Epithelial cell of esophagus (primary cell): ENCODE data around the gene DCX.

ENCODE experiments used
- DNase-seq: peaks from one replicate; pipeline ENCODE4 v3.0.0; 2010; ENCODE audit warnings: low read depth
- H3K4me3 ChIP-seq: 2 replicates; pipeline ENCODE4 v1.5.1; 2011; ENCODE audit warnings: mild to moderate bottlenecking, low read length, control low read depth
- CTCF ChIP-seq: IDR thresholded peaks from 2 replicates; pipeline ENCODE4 v1.5.1; 2011; ENCODE audit warnings: low read depth, mild to moderate bottlenecking, low read length, control low read depth, inconsistent platforms; ENCODE audit not compliant: insufficient read depth; ENCODE audit errors: missing control alignments

DCX gene

GRCh38 chrX:111376897-111377578 lies 35.0 kb downstream of the DCX start:
- no peak for DNase-seq
- no peak overlapping the region for H3K4me3 ChIP-seq
- no peak for TF ChIP-seq CTCF

DNA sequence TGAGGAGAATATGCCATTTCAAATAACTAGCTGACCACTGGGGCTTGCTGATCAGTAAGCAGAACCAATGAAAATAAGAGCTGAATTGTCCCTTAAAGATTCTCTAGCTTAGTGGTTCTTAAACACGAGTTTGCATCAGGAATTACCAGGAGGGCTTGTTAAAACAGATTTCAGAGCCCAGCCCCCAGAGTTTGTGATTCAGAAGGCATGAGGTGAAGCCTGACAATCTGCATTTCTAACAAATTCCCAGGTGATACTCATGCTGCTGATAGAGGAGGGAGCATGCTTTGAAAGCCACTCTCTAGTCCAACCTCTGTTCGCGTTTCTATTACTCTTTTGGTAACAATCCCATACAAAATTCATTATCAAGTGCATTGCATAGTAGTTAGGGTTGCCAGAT lies 35.5 kb downstream of the DCX start:
- no peak for DNase-seq
- no peak overlapping the region for H3K4me3 ChIP-seq
- no peak for TF ChIP-seq CTCF

DNA sequence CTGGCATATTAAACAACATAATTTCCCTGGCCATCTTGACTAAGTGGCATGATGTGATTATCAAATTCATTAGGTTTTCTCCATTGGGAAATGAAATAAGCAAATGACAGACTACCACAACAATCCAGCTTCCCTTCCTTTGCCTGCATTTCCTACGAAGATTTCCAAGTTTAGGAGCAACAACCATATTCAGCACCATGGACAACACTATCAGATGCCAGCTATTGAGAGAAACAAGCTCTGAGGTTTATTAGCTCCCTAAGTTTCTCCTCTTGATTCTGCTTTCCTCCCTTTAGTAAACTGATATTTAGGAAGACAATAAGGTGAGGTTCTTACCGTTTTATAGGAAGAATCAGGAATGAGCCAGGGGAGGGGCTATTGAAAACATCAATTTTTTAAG lies 36.2 kb downstream of the DCX start:
- peak; percentile 18 for DNase-seq
- no peak for TF ChIP-seq CTCF
- H3K4me3 ChIP-seq: no peak overlapping the region

- TF ChIP-seq CTCF: no peak
- no peak for DNase-seq
- H3K4me3 ChIP-seq: no peak overlapping the region
Measured at GRCh38 chrX:111372086-111372485, 39.9 kb downstream of the DCX start.

GRCh38 chrX:111365770-111366325 lies 46.1 kb downstream of the DCX start:
- no peak for TF ChIP-seq CTCF
- H3K4me3 ChIP-seq: no peak overlapping the region
- DNase-seq: no peak

DNA sequence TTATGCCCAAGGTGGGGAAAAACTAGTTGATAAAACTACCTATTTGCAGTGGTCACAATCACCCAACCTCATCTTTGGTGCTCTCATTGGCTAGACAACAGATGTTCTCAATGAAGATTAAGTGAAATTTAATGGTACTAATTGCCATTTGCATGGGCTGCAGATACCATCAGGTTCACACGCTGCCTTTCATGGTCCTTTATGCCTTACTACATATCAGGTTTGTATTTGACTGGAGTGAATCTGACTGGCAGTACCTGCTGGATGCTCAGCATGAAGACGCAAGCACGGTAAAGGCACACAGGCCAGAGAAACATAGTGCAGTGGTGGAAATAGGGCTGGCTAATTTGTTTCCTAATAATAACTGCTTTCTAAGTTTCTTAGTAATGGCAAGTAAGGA lies 48.3 kb downstream of the DCX start:
- H3K4me3 ChIP-seq: no peak overlapping the region
- TF ChIP-seq CTCF: no peak
- no peak for DNase-seq

DNA sequence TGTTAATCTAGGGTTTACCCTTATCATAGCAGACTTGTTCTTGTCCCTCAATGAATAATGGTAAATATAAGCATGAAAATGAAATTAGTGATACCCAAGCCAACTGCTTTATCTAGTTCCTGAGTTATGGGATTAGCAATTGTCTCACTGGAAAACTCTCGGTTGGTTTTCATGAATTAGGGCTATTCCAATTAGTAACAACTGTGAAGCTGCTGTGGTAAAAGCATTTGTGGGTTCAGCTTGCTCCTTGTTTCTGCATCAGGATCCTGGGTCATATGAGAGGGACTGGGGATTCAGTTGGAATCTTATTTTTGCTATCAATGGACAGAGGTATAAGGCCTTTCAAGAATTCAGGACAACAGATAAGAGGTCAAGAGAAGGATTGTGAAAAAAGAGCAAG lies 50.2 kb downstream of the DCX start:
- no peak overlapping the region for H3K4me3 ChIP-seq
- TF ChIP-seq CTCF: no peak
- DNase-seq: no peak
